ENCODE data around the gene CELSR3. TPM values are rescaled to one million over a fixed set of nuclear protein-coding genes. Genes with fewer than 3 reads are reported as not detected.

The CELSR3 gene
- total RNA-seq, 2 experiments from 2014 or later: 15.8 to 17.8 TPM

DNA sequence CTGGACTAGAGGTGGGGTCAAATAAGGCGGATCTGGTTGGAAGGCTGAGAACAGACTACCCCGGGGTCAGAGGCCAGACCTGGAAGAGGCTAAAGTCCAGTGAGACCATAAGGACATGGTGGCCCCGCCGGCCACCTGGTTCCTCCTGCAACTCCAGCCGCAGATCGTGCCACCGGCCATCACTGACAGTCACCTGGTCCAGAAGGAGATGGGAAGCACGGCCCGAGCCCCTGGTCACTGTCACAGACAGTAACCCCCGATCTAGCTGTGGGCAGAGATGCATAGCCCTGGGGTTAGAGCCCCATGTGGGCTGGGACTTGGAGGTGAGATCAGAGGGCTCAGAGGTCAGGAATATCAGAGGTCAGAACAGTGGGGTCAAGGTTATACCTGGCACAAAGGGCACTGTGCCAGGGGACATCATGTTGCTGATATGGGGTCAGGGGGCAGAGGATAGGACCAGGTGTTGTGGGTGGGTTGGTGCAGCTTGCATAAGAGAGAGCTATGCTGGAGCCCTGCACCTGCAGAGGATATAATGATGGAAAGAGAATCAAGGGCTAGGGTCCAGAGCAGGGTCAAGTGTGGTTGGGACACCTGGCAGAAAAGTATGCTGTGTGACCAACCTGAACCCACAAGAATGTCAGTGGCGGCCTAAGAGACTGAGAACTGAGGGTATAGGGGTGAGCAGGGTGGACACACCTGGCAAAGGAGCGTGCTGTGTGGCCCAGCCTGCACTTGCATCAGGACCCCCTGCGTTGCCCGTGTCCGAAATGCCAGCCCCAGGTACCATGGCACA lies 9.6 kb downstream of the CELSR3 start:
- Mint-ChIP-seq H3K4me1 (ENCODE audit: low read depth) (peaks cover 14% of the 10 kb centered on the region), H3K9me3 (no peaks in the 10 kb centered on the region), H3K27ac (no peak overlapping the region), H3K27me3 (peaks cover 1% of the 10 kb centered on the region), H3K4me3 (no peak overlapping the region), H3K36me3 (ENCODE audit: low read depth) (peaks cover 21% of the 10 kb centered on the region)
- intact Hi-C loops (cut with micrococcal nuclease): no loop called here
- DNase-seq (no peak), ATAC-seq (no peak)
- ChIA-PET POLR2A (interaction anchor here (0.8 to 1.9 kb wide), 5 partner anchors 9 to 130 kb away, joined by 3 to 6 read pairs (median 3); partner anchors contain the start of genes CELSR3 and SLC26A6), CTCF (interaction anchor here (4.2 kb wide), 1 partner anchor 18 kb away, joined by 22 read pairs; the partner anchor contains the start of gene SLC26A6)
- TF ChIP-seq, protein P1, sequence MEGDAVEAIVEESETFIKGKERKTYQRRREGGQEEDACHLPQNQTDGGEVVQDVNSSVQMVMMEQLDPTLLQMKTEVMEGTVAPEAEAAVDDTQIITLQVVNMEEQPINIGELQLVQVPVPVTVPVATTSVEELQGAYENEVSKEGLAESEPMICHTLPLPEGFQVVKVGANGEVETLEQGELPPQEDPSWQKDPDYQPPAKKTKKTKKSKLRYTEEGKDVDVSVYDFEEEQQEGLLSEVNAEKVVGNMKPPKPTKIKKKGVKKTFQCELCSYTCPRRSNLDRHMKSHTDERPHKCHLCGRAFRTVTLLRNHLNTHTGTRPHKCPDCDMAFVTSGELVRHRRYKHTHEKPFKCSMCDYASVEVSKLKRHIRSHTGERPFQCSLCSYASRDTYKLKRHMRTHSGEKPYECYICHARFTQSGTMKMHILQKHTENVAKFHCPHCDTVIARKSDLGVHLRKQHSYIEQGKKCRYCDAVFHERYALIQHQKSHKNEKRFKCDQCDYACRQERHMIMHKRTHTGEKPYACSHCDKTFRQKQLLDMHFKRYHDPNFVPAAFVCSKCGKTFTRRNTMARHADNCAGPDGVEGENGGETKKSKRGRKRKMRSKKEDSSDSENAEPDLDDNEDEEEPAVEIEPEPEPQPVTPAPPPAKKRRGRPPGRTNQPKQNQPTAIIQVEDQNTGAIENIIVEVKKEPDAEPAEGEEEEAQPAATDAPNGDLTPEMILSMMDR (IDR thresholded peaks at IDR 0.05): no peak

DNA sequence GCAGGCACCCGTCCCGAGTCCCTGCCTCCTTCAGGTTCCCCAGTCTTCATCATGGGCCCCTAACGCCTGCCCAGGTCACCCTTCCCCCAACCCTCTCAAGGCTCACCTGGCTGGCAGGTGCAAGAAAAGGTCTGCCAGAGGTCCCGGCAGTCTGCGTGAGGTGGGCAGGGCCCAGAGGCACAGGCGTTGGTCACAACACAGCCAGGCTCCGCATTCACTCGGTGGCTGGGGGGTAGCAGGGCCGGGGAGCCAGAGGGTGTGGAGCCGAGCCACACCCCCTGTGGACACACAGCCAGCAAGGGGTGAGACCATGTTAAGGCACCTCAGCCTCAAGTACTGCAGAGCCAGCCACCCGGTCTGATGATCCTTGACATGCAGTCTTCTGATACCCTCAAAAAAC lies 10.9 kb downstream of the CELSR3 start:
- peaks cover 9% of the 10 kb centered on the region for H3K4me1 Mint-ChIP-seq (ENCODE audit: low read depth)
- no peaks in the 10 kb centered on the region for H3K27me3 Mint-ChIP-seq
- H3K36me3 Mint-ChIP-seq (ENCODE audit: low read depth): peaks cover 21% of the 10 kb centered on the region
- TF ChIP-seq, protein P1 (IDR thresholded peaks at IDR 0.05): no peak
- no peaks in the 10 kb centered on the region for H3K9me3 Mint-ChIP-seq
- DNase-seq (no peak), ATAC-seq (no peak)
- intact Hi-C loops (cut with micrococcal nuclease): no loop called here
- ChIA-PET POLR2A (interaction anchor here (1.1 to 1.9 kb wide), 3 partner anchors 11 to 16 kb away, joined by 3 to 6 read pairs (median 3); partner anchors contain the start of genes CELSR3 and SLC26A6), CTCF (no interaction called here)
- no peak overlapping the region for H3K4me3 Mint-ChIP-seq
- no peak overlapping the region for H3K27ac Mint-ChIP-seq

DNA sequence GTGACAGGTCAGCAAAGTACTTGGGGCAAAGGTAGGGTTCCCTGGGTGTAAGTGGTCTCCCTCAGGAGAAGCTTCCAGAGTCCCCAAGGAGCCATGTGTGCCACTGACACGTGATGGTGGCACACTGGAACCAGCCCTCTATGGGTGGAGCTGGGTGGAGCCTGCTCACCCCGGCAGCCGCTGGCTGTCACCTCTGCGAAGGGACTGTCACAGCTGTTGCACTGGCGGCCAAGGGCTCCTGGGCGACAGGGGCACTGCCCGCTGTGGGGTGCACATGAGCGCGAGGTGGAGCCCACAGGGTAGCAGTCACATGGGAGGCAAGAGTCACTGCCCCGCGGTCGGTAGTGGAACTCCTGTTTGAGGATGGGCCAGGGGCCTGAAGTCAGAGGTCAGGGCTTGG lies 12.0 kb downstream of the CELSR3 start:
- Mint-ChIP-seq H3K27me3 (no peaks in the 10 kb centered on the region), H3K4me1 (ENCODE audit: low read depth) (peaks cover 8% of the 10 kb centered on the region), H3K9me3 (no peaks in the 10 kb centered on the region), H3K27ac (no peak overlapping the region), H3K4me3 (no peak overlapping the region), H3K36me3 (ENCODE audit: low read depth) (peaks cover 19% of the 10 kb centered on the region)
- POLR2A ChIA-PET: interaction anchor here (1.0 to 1.1 kb wide), 2 partner anchors 13 to 15 kb away, joined by 3 to 4 read pairs; partner anchors contain the start of gene SLC26A6
- DNase-seq (no peak), ATAC-seq (no peak)
- intact Hi-C loops (cut with micrococcal nuclease): no loop called here
- CTCF ChIA-PET: interaction anchor here (1.7 kb wide), 1 partner anchor 15 kb away, joined by 7 read pairs; the partner anchor contains the start of gene SLC26A6
- TF ChIP-seq, protein P1 (IDR thresholded peaks at IDR 0.05): no peak

DNA sequence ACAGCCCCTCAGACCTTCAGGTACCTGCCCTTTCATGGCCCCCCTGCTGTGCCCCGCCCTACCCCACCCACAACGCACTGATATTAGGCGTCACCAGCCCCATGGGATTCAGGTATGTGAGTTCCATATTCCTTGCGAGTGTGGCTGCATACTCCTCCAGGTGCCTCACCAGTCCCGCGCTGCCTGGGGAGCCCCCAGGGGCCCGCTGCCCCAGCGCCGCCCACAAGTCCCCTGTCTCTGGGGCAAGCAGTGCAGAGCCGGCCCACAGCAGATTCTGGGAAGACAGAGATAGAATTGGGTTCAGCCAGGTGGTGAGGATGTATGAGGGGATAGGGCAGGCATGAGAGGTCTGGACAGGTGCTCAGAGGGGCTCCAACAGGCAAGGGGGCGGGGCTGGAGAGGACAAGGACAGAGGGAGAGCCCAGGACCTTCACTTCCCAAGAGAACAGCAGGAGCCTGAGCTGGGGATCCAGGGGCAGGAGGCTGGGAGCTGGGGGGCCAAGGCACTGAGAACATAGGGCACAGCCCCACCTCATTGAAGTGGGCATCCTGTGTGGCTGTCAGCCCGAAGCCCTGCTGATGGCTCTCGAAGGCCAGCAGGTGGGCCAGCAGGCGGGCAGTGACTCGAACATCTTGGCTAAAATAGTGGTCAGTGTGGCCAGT lies 14.4 kb downstream of the CELSR3 start:
- TF ChIP-seq, protein P1 (IDR thresholded peaks at IDR 0.05): no peak
- Mint-ChIP-seq H3K4me3 (no peak overlapping the region), H3K9me3 (no peaks in the 10 kb centered on the region), H3K4me1 (ENCODE audit: low read depth) (no peaks in the 10 kb centered on the region), H3K27me3 (no peaks in the 10 kb centered on the region), H3K27ac (no peak overlapping the region), H3K36me3 (ENCODE audit: low read depth) (peaks cover 9% of the 10 kb centered on the region)
- intact Hi-C loops (cut with micrococcal nuclease): no loop called here
- CTCF ChIA-PET: interaction anchor here (1.6 kb wide), 1 partner anchor 13 kb away, joined by 6 read pairs; the partner anchor contains the start of gene SLC26A6
- POLR2A ChIA-PET: interaction anchor here (0.7 to 1.9 kb wide), 4 partner anchors 9 to 95 kb away, joined by 3 to 8 read pairs (median 3); partner anchors contain the start of gene CELSR3
- ATAC-seq (no peak), DNase-seq (no peak)

Data from activated CD8-positive, alpha-beta T cell treated with anti-CD3 and anti-CD28 coated beads for 36 hours (primary cell).